GM06990 (cell line): ENCODE measurements around the gene PBX3.

ENCODE experiments used
- DNase-seq: peaks from one replicate; pipeline ENCODE4 v3.0.0-alpha.2; 2011; ENCODE audit not compliant: insufficient read length; ENCODE audit errors: extremely low read depth
- H3K27me3 ChIP-seq: replicated peaks from 2 replicates; pipeline ENCODE4 v1.6.0; 2011; ENCODE audit warnings: low read length; ENCODE audit not compliant: control insufficient read depth, insufficient read depth
- H3K36me3 ChIP-seq: 2 replicates; pipeline ENCODE4 v1.5.1; 2011; ENCODE audit warnings: low read length; ENCODE audit not compliant: control insufficient read depth, insufficient read depth
- H3K4me3 ChIP-seq: replicated peaks from 2 replicates; pipeline ENCODE4 v1.5.1; 2011; ENCODE audit warnings: low read depth, mild to moderate bottlenecking, control low read depth, low read length
- CTCF ChIP-seq: IDR thresholded peaks from 2 replicates; pipeline ENCODE4 v1.5.1; 2011; ENCODE audit warnings: low read length, control low read depth, mild to moderate bottlenecking, inconsistent platforms; ENCODE audit not compliant: insufficient read depth, poor library complexity, severe bottlenecking

The PBX3 gene

GRCh38 chr9:125942125-125942524, 195.0 kb downstream of the PBX3 start:
- DNase-seq, result no peak
- Histone ChIP-seq H3K36me3 (no peaks in the 10 kb centered on the region; the same call in 1 of the 2 replicates), H3K27me3 (no peaks in the 10 kb centered on the region), H3K4me3 (no peak overlapping the region)
- TF ChIP-seq CTCF, result no peak

GRCh38 chr9:125943831-125944230, 196.7 kb downstream of the PBX3 start:
- TF ChIP-seq CTCF, result no peak
- H3K4me3 ChIP-seq, result no peak overlapping the region

GRCh38 chr9:125946397-125946796, 199.2 kb downstream of the PBX3 start:
- DNase-seq, result no peak
- no peak overlapping the region for H3K4me3 ChIP-seq
- H3K27me3 ChIP-seq, result no peaks in the 10 kb centered on the region
- no peak for TF ChIP-seq CTCF
- H3K36me3 ChIP-seq, result no peaks in the 10 kb centered on the region; the same call in 1 of the 2 replicates

More at GRCh38 chr9:125943831-125944230, 196.7 kb downstream of the PBX3 start:
- DNase-seq, result no peak
- no peaks in the 10 kb centered on the region for H3K27me3 ChIP-seq
- H3K36me3 ChIP-seq, result no peaks in the 10 kb centered on the region

GRCh38 chr9:125948887-125949596, 201.9 kb downstream of the PBX3 start:
- H3K4me3 ChIP-seq, result no peak overlapping the region
- no peaks in the 10 kb centered on the region; the same call in 1 of the 2 replicates for H3K36me3 ChIP-seq
- H3K27me3 ChIP-seq, result no peaks in the 10 kb centered on the region
- DNase-seq, result no peak
- TF ChIP-seq CTCF, result no peak

GRCh38 chr9:125949703-125950460, 202.7 kb downstream of the PBX3 start:
- TF ChIP-seq CTCF, result no peak
- DNase-seq, result no peak
- Histone ChIP-seq H3K36me3 (no peaks in the 10 kb centered on the region; the same call in 1 of the 2 replicates), H3K4me3 (no peak overlapping the region), H3K27me3 (no peaks in the 10 kb centered on the region)
